DOHH2 (cell line): ENCODE data around the gene TNXB.

Source experiments
- H3F3A ChIP-seq: fragments of 200-600 bp; sonication (generic), shearing (Covaris generic); 2 replicates; pipeline ENCODE4 v1.6.0; 2016; ENCODE audit warnings: antibody characterized with exemption, mild to moderate bottlenecking; ENCODE audit not compliant: control insufficient read depth, insufficient read depth
- H3K27ac ChIP-seq: fragments of 200-600 bp; sonication (generic); 2 replicates; pipeline ENCODE4 v1.5.1; 2014; ENCODE audit warnings: low read depth, mild to moderate bottlenecking, low read length, moderate library complexity
- H3K27me3 ChIP-seq: fragments of 200-600 bp; sonication (generic); 2 replicates; pipeline ENCODE4 v1.6.1; 2014; ENCODE audit warnings: mild to moderate bottlenecking, low read length, mixed read lengths; ENCODE audit not compliant: control insufficient read depth
- H3K36me3 ChIP-seq: fragments of 200-600 bp; sonication (generic); 2 replicates; pipeline ENCODE4 v1.6.1; 2014; ENCODE audit warnings: mild to moderate bottlenecking, low read length, moderate library complexity, mixed read lengths; ENCODE audit not compliant: control insufficient read depth
- H3K4me1 ChIP-seq: fragments of 200-600 bp; sonication (generic); 2 replicates; pipeline ENCODE4 v1.6.1; 2014; ENCODE audit warnings: mild to moderate bottlenecking, low read length, mixed read lengths; ENCODE audit not compliant: control insufficient read depth
- H3K4me2 ChIP-seq: fragments of 200-600 bp; sonication (generic); 2 replicates; pipeline ENCODE4 v1.6.0; 2014; ENCODE audit warnings: mild to moderate bottlenecking, low read length, moderate library complexity
- H3K4me3 ChIP-seq: fragments of 200-600 bp; sonication (generic); 2 replicates; pipeline ENCODE4 v1.5.1; 2014; ENCODE audit warnings: mild to moderate bottlenecking, low read length, mixed read lengths
- H3K79me2 ChIP-seq: fragments of 200-600 bp; sonication (generic); 2 replicates; pipeline ENCODE4 v1.6.1; 2014; ENCODE audit warnings: mild to moderate bottlenecking, low read length, mixed read lengths; ENCODE audit not compliant: control insufficient read depth
- H3K9me2 ChIP-seq: fragments of 200-600 bp; sonication (generic); replicated peaks from 2 replicates; pipeline ENCODE4 v1.6.1; 2014; ENCODE audit warnings: mild to moderate bottlenecking, low read length, mixed read lengths; ENCODE audit not compliant: control insufficient read depth
- H3K9me3 ChIP-seq: fragments of 200-600 bp; sonication (generic); 2 replicates; pipeline ENCODE4 v1.6.1; 2014; ENCODE audit warnings: antibody characterized with exemption, low read length, mixed read lengths; ENCODE audit not compliant: control insufficient read depth, insufficient read depth
- H4K20me1 ChIP-seq: fragments of 200-600 bp; sonication (generic); 2 replicates; pipeline ENCODE4 v1.6.0; 2014; ENCODE audit warnings: low read depth, mild to moderate bottlenecking, antibody characterized with exemption, low read length, moderate library complexity; ENCODE audit not compliant: control insufficient read depth, insufficient read depth
- CTCF ChIP-seq: fragments of 200-600 bp; sonication (generic); IDR thresholded peaks from one replicate; pipeline ENCODE4 v1.5.1; 2014; ENCODE audit warnings: antibody characterized with exemption, mild to moderate bottlenecking, low read depth, low read length; ENCODE audit not compliant: poor library complexity, severe bottlenecking
- EZH2phosphoT487 ChIP-seq: fragments of 200-600 bp; sonication (generic); IDR thresholded peaks from 2 replicates; pipeline ENCODE4 v1.6.1; 2017; ENCODE audit warnings: borderline replicate concordance, mild to moderate bottlenecking, antibody characterized with exemption, low read length, moderate library complexity, mixed read lengths

The TNXB gene

DNA sequence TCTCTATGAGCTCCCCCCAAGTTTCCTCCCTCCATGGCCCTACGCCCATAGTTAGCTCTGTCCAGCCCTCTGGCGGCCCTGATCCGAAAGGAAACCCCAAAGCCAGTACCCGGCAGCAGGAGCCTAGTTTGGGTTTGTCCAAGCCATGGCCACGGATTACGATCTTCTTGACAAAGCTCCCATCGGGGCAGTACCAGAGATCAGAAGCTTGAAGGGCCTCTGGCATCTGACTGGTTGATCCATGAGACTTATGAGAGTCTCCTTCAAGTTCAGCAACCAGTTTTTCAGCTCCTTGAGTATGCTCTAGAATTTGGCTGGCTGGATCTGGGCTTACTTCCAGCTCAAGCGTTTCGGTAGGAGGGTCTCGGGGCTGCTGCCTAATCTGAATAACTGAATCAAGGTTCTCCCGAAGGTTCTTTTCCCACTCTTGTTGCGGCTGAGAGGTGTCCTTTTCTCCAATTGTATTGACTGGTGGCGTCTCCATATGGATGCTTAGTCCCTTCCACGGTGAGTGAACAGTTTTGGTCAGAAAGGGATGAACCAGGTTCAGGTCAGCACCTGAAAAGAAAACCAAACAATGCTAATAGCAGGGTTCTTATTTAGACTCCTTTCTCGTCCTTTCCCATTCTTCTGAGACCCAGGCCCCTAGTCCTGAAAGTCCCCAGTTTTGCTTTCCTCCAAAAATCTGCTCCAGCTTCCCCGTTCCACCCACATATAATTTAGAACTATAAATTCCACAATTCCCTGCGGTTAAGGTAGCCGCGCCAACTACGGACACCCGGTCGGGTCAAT is 20.4 kb upstream of the TNXB start:
- peak overlapping the region; percentile 86 for H3K4me2 ChIP-seq
- H3K36me3 ChIP-seq, result peaks cover 34% of the 10 kb centered on the region
- H3K79me2 ChIP-seq, result peaks cover 40% of the 10 kb centered on the region
- peak overlapping the region; percentile 40 for H3K27ac ChIP-seq
- 0 out of 2 replicates have a peak, but pooled peaks cover 4% of the 10 kb centered on the region for H3K27me3 ChIP-seq
- no peak for TF ChIP-seq CTCF
- TF ChIP-seq EZH2phosphoT487, result no peak
- H3K9me3 ChIP-seq, result no peaks in the 10 kb centered on the region
- peaks cover 27% of the 10 kb centered on the region for H3K4me1 ChIP-seq
- peak overlapping the region; percentile 93 for H3K4me3 ChIP-seq
- H3K9me2 ChIP-seq, result no peaks in the 10 kb centered on the region
- H4K20me1 ChIP-seq, result 0 out of 2 replicates have a peak, but pooled peaks cover 3% of the 10 kb centered on the region
- H3F3A ChIP-seq, result 0 out of 2 replicates have a peak, but pooled peaks cover 3% of the 10 kb centered on the region

GRCh38 chr6:32128751-32129296 is 19.7 kb upstream of the TNXB start:
- H3K9me3 ChIP-seq, result no peaks in the 10 kb centered on the region
- peaks cover 40% of the 10 kb centered on the region for H3K79me2 ChIP-seq
- H4K20me1 ChIP-seq, result 0 out of 2 replicates have a peak, but pooled peaks cover 3% of the 10 kb centered on the region
- H3K27ac ChIP-seq, result 0 out of 2 replicates have a peak overlapping the region, but pooled peaks have one; percentile 19
- H3K4me1 ChIP-seq, result peaks cover 27% of the 10 kb centered on the region
- H3F3A ChIP-seq, result 0 out of 2 replicates have a peak, but pooled peaks cover 3% of the 10 kb centered on the region
- 0 out of 2 replicates have a peak, but pooled peaks cover under 1% of the 10 kb centered on the region for H3K27me3 ChIP-seq
- H3K4me2 ChIP-seq, result peak overlapping the region; percentile 86
- TF ChIP-seq EZH2phosphoT487 (no peak), CTCF (no peak)
- H3K36me3 ChIP-seq, result peaks cover 40% of the 10 kb centered on the region
- no peaks in the 10 kb centered on the region for H3K9me2 ChIP-seq
- H3K4me3 ChIP-seq, result peak overlapping the region; percentile 93

- H3F3A ChIP-seq, result 0 out of 2 replicates have a peak, but pooled peaks cover 3% of the 10 kb centered on the region
- H3K79me2 ChIP-seq, result peaks cover 43% of the 10 kb centered on the region
- H3K4me1 ChIP-seq, result peaks cover 27% of the 10 kb centered on the region
- H3K9me2 ChIP-seq, result no peaks in the 10 kb centered on the region
- H3K4me2 ChIP-seq, result peak within 1 kb of the TSS; percentile 86
- TF ChIP-seq CTCF (no peak), EZH2phosphoT487 (no peak)
- H4K20me1 ChIP-seq, result 0 out of 2 replicates have a peak, but pooled peaks cover 3% of the 10 kb centered on the region
- H3K36me3 ChIP-seq, result peaks cover 46% of the 10 kb centered on the region
- no peaks in the 10 kb centered on the region for H3K27me3 ChIP-seq
- no peaks in the 10 kb centered on the region for H3K9me3 ChIP-seq
- peak within 1 kb of the TSS; percentile 93 for H3K4me3 ChIP-seq
- H3K27ac ChIP-seq, result peak within 1 kb of the TSS; percentile 66
These were observed 18.8 kb upstream of the TNXB start, which contains the start of gene ATF6B for GRCh38 chr6:32127717-32128592. Gene ATF6B (minus strand): TSS chr6:32128246. CDS start chr6:32128207, 39 bp downstream.
